HFFc6 (cell line): ENCODE results near the gene WDR86. TPM values are rescaled to one million over a fixed set of nuclear protein-coding genes. Genes with fewer than 3 reads are reported as not detected.

ENCODE experiments used
- DNase-seq: peaks from one replicate; pipeline ENCODE4 v3.0.0-alpha.2; 2018
- H3K27ac Mint-ChIP-seq: 2 replicates; pipeline ENCODE4 v1.8.0; 2020; ENCODE audit warnings: mild to moderate bottlenecking, mixed read lengths
- H3K27me3 Mint-ChIP-seq: 2 replicates; pipeline ENCODE4 v1.8.0; 2021; ENCODE audit warnings: mild to moderate bottlenecking, moderate library complexity, mixed read lengths; ENCODE audit not compliant: insufficient read depth
- H3K36me3 Mint-ChIP-seq: 2 replicates; pipeline ENCODE4 v1.8.0; 2021; ENCODE audit warnings: low read depth, mixed read lengths
- H3K4me1 Mint-ChIP-seq: 2 replicates; pipeline ENCODE4 v1.8.0; 2020; ENCODE audit warnings: low read depth, mixed read lengths
- H3K4me3 Mint-ChIP-seq: 2 replicates; pipeline ENCODE4 v1.8.0; 2020; ENCODE audit warnings: mild to moderate bottlenecking, moderate library complexity, mixed read lengths
- H3K9me3 Mint-ChIP-seq: 2 replicates; pipeline ENCODE4 v1.8.0; 2020; ENCODE audit warnings: mild to moderate bottlenecking, mixed read lengths
- CTCF ChIP-seq: fragments of 200-600 bp; sonication (generic); IDR thresholded peaks from 2 replicates; pipeline ENCODE4 v1.5.0; 2021; ENCODE audit warnings: antibody characterized with exemption, mild to moderate bottlenecking
- total RNA-seq, 6 experiments: library from RNA; stranded (reverse); fragmentation: NEBNext Ultra II Directional; extraction: Animal tissue kit (Norgen Biotek cat#: 25700); gene quantifications; 2 replicates in 1 of 6; 3 replicates in 5 of 6; pipeline ENCODE4 v1.2.3, GENCODE V29; 2021

WDR86 gene
- total RNA-seq, 6 experiments from 2014 or later, result not detected

DNA sequence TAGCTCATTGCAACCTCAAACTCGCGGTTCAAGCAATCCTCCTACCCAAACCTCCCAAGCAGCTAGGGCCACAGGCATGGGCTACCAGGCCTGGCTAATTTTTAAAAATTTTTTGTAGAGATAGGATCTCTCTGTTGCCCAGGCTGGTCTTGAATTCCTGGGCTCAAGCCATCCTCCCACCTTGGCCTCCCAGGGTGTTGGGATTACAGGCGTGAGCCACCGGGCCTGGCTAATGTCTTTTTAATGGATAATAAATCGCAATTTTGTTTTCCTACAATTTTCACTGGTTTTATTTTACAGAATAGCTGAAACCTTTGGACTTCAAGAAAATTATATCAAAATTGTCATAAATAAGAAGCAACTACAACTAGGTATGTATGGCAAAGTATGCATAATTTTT, 57.3 kb downstream of the WDR86 start:
- TF ChIP-seq CTCF, result no peak
- Mint-ChIP-seq H3K4me3 (no peak overlapping the region), H3K27ac (no peak overlapping the region), H3K9me3 (no peaks in the 10 kb centered on the region), H3K4me1 (peaks cover 9% of the 10 kb centered on the region; the same call in 1 of the 2 replicates), H3K36me3 (peaks cover 19% of the 10 kb centered on the region), H3K27me3 (no peaks in the 10 kb centered on the region)
- DNase-seq, result no peak

DNA sequence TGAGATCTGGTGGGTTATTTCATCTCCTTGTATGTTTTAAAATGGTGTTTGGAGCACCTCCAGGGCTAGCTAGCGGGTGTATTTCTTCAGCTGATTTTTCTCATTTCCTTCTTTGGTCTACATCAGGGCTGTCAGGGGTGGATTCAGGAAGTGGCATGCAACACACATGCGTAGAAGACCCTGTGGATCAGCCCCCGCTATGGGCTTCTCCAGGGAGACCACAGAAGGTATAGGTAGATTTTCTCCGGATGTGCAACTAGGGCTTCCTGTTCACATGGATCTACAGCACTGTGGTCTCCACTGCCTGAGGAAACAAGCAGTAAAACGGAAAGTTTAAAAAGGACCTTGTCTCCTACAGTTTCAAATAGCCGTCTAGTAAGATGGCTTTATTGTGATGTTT, 57.9 kb downstream of the WDR86 start:
- DNase-seq, result no peak
- H3K9me3 Mint-ChIP-seq, result no peaks in the 10 kb centered on the region
- peaks cover 9% of the 10 kb centered on the region; the same call in 1 of the 2 replicates for H3K4me1 Mint-ChIP-seq
- H3K27ac Mint-ChIP-seq, result no peak overlapping the region
- H3K4me3 Mint-ChIP-seq, result no peak overlapping the region
- H3K27me3 Mint-ChIP-seq, result no peaks in the 10 kb centered on the region
- TF ChIP-seq CTCF, result no peak
- H3K36me3 Mint-ChIP-seq, result peaks cover 19% of the 10 kb centered on the region

GRCh38 chr7:151351027-151351426, 58.8 kb downstream of the WDR86 start:
- H3K27me3 Mint-ChIP-seq, result no peaks in the 10 kb centered on the region
- no peak for DNase-seq
- no peak overlapping the region for H3K27ac Mint-ChIP-seq
- peaks cover 14% of the 10 kb centered on the region for H3K36me3 Mint-ChIP-seq
- H3K4me1 Mint-ChIP-seq, result peaks cover 15% of the 10 kb centered on the region
- no peaks in the 10 kb centered on the region for H3K9me3 Mint-ChIP-seq
- no peak overlapping the region for H3K4me3 Mint-ChIP-seq
- TF ChIP-seq CTCF, result no peak

DNA sequence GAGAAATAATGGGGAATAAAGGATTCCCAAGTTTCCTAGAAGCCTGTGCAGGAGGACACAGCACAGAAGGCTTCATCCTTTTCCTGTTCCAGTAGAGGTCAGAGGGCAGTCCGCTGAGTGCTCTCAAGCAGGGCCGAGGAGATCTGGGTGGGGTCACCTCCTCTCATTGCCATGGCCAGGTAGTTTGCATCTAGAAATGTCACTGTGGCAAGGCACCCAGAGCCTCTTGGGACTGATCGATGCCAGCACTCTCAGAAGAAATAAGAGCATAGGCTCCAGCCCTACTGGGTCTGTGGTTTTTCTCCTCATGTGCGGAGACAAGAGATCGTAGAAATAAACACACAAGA, 60.4 kb downstream of the WDR86 start:
- H3K27me3 Mint-ChIP-seq, result no peaks in the 10 kb centered on the region
- peaks cover 11% of the 10 kb centered on the region for H3K36me3 Mint-ChIP-seq
- DNase-seq, result no peak
- no peaks in the 10 kb centered on the region for H3K9me3 Mint-ChIP-seq
- no peak for TF ChIP-seq CTCF
- no peak overlapping the region for H3K4me3 Mint-ChIP-seq
- H3K27ac Mint-ChIP-seq, result no peak overlapping the region
- peaks cover 22% of the 10 kb centered on the region for H3K4me1 Mint-ChIP-seq

- Mint-ChIP-seq H3K27ac (no peak overlapping the region), H3K9me3 (no peaks in the 10 kb centered on the region), H3K27me3 (no peaks in the 10 kb centered on the region), H3K4me3 (no peak overlapping the region), H3K36me3 (peaks cover 11% of the 10 kb centered on the region), H3K4me1 (peaks cover 22% of the 10 kb centered on the region)
- TF ChIP-seq CTCF, result no peak
- DNase-seq, result no peak
Measured at GRCh38 chr7:151348970-151349369, 60.9 kb downstream of the WDR86 start.

- no peaks in the 10 kb centered on the region for H3K27me3 Mint-ChIP-seq
- TF ChIP-seq CTCF, result no peak
- no peaks in the 10 kb centered on the region for H3K9me3 Mint-ChIP-seq
- DNase-seq, result no peak
- H3K4me1 Mint-ChIP-seq, result peaks cover 29% of the 10 kb centered on the region
- no peak overlapping the region for H3K27ac Mint-ChIP-seq
- no peak overlapping the region for H3K4me3 Mint-ChIP-seq
- H3K36me3 Mint-ChIP-seq, result peaks cover 11% of the 10 kb centered on the region
Measured at GRCh38 chr7:151347200-151347599, 62.6 kb downstream of the WDR86 start.
